PC-3 (cell line): Measurements from ENCODE around the gene SPOUT1. TPM values are rescaled to one million over a fixed set of nuclear protein-coding genes. Genes with fewer than 3 reads are reported as not detected.

Experiments
- ATAC-seq: fragments of 200-7000 bp; cut with Tn5 transposase; 2 replicates; pipeline ENCODE4 v1.9.1; 2020; ENCODE audit warnings: mild to moderate bottlenecking, moderate library complexity
- BruUV-seq: library from RNA; stranded (reverse); fragments of 400-500 nt; replicated peaks from 2 replicates; lab custom pipeline; 2021; lab: Mats Ljungman, UMichigan
- CTCF ChIA-PET: fragments of 300-600 bp; sonication (Branson Sonifier 250); formaldehyde crosslinking; loops from one replicate; lab custom pipeline; 2022; ENCODE audit warnings: antibody characterized with exemption; lab: Charles Lee
- POLR2A ChIA-PET: fragments of 300-600 bp; sonication (Branson Sonifier 250); formaldehyde crosslinking; loops from one replicate; lab custom pipeline; 2022; ENCODE audit warnings: antibody characterized with exemption; ENCODE audit not compliant: unreplicated experiment; lab: Charles Lee
- DNase-seq: peaks from one replicate; pipeline ENCODE4 v3.0.0-alpha.2; 2015
- H2AFZ ChIP-seq: fragments of 300-600 bp; sonication (generic); 2 replicates; pipeline ENCODE4 v1.6.0; 2016; ENCODE audit warnings: antibody characterized with exemption, low read length
- H3F3A ChIP-seq: fragments of 300-600 bp; sonication (generic); one replicate; pipeline ENCODE4 v1.6.0; 2017; ENCODE audit warnings: antibody characterized with exemption, low read length, control low read depth, mild to moderate bottlenecking; ENCODE audit not compliant: unreplicated experiment
- H3K27ac ChIP-seq: fragments of 300-600 bp; sonication (generic); 2 replicates; pipeline ENCODE4 v1.5.1; 2016; ENCODE audit warnings: mild to moderate bottlenecking, low read length
- H3K27me3 ChIP-seq: fragments of 300-600 bp; sonication (generic); 2 replicates; pipeline ENCODE4 v1.6.1; 2016; ENCODE audit warnings: low read length, mixed read lengths
- H3K36me3 ChIP-seq: fragments of 300-600 bp; sonication (generic); 2 replicates; pipeline ENCODE4 v1.6.1; 2016; ENCODE audit warnings: low read depth, mixed run types, low read length, mixed read lengths
- H3K4me1 ChIP-seq: fragments of 300-600 bp; sonication (generic); 2 replicates; pipeline ENCODE4 v1.5.1; 2016; ENCODE audit warnings: low read length; ENCODE audit not compliant: insufficient read depth
- H3K4me2 ChIP-seq: fragments of 300-600 bp; sonication (generic); 2 replicates; pipeline ENCODE4 v1.6.0; 2016; ENCODE audit warnings: low read length
- H3K4me3 ChIP-seq: fragments of 300-600 bp; sonication (generic); 2 replicates; pipeline ENCODE4 v1.5.1; 2016; ENCODE audit warnings: mild to moderate bottlenecking, low read length, mixed read lengths
- H3K79me2 ChIP-seq: fragments of 300-600 bp; sonication (generic); 2 replicates; pipeline ENCODE4 v1.6.1; 2017; ENCODE audit warnings: low read length, mixed read lengths
- H3K9ac ChIP-seq: fragments of 300-600 bp; sonication (generic); 2 replicates; pipeline ENCODE4 v1.6.0; 2016; ENCODE audit warnings: mild to moderate bottlenecking, low read length
- H3K9me2 ChIP-seq: fragments of 300-600 bp; sonication (generic); replicated peaks from 2 replicates; pipeline ENCODE4 v1.6.1; 2016; ENCODE audit warnings: mixed run types, low read length, mixed read lengths
- H3K9me3 ChIP-seq: fragments of 300-600 bp; sonication (generic); 2 replicates; pipeline ENCODE4 v1.6.1; 2016; ENCODE audit warnings: low read length, mixed read lengths
- H4K20me1 ChIP-seq: fragments of 300-600 bp; sonication (generic); 2 replicates; pipeline ENCODE4 v1.6.1; 2016; ENCODE audit warnings: low read length, mixed read lengths
- EZH2 ChIP-seq: fragments of 300-600 bp; sonication (generic); IDR thresholded peaks from one replicate; pipeline ENCODE4 v1.6.1; 2017; ENCODE audit warnings: antibody characterized with exemption, mild to moderate bottlenecking, low read length; ENCODE audit not compliant: unreplicated experiment
- EZH2phosphoT487 ChIP-seq: fragments of 300-600 bp; sonication (generic); IDR thresholded peaks from 2 replicates; pipeline ENCODE4 v1.6.1; 2018; ENCODE audit warnings: mild to moderate bottlenecking, antibody characterized with exemption, low read length, borderline replicate concordance
- intact Hi-C: fragments of 100-400 bp; cut with micrococcal nuclease; formaldehyde crosslinking; loops from 2 replicates; pipeline ENCODE4 v1.9.0; 2023
- total RNA-seq: library from RNA; depleted of rRNA; stranded (reverse); fragments of >200 nt; gene quantifications from 2 replicates; pipeline ENCODE4 v1.2.3, GENCODE V29; 2014
- TF ChIP-seq, protein P1 (sequence below): fragments of 300-600 bp; sonication (generic); conservative IDR thresholded peaks from 2 replicates; pipeline ENCODE4 v1.5.1; 2017; ENCODE audit warnings: antibody characterized with exemption, low read depth, mild to moderate bottlenecking, low read length

Gene SPOUT1
- total RNA-seq, 1 experiment from 2014 or later = 27.2 TPM

DNA sequence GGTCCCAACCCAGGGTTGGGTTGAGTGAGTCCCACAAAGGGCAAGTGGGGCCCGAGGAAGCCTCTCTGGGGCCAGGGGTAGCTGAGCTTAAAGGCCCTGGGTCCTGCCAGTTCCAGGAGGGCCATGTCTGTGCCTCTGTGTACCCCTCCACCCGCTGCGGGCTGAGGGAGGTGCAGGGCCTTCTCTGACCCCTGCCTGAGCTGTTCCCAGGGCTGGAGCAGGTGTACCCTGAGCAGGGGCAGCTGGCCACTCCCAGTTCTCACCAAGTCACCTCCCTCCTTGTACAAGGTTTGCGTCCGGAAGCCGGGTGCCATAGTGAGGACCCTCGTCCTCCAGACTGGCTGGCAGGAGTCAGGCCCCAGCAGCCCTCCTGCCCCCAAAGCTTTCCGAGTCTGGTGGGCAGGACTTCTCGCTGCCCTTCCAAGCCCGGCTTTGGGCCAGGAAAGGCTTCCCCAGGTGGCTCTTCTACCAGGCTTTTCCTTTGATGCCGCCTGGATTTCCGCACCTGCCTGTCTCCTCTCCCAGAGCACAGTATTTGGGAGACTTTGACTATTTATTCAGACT, 20.5 kb downstream of the SPOUT1 start:
- H3K9ac ChIP-seq = no peak overlapping the region
- H3K9me3 ChIP-seq = no peaks in the 10 kb centered on the region
- ChIA-PET CTCF (no interaction called here), POLR2A (no interaction called here)
- no peak for DNase-seq
- H3K27me3 ChIP-seq = no peaks in the 10 kb centered on the region
- H4K20me1 ChIP-seq = no peaks in the 10 kb centered on the region
- no peak overlapping the region for H2AFZ ChIP-seq
- H3K36me3 ChIP-seq = no peaks in the 10 kb centered on the region
- H3K27ac ChIP-seq = no peak overlapping the region
- no peak overlapping the region for H3K4me2 ChIP-seq
- no peaks in the 10 kb centered on the region for H3K79me2 ChIP-seq
- no TSS peak for BruUV-seq
- H3K4me1 ChIP-seq = no peaks in the 10 kb centered on the region
- H3K4me3 ChIP-seq = no peak overlapping the region
- TF ChIP-seq EZH2phosphoT487 (no peak), EZH2 (no peak)
- TF ChIP-seq, protein P1, sequence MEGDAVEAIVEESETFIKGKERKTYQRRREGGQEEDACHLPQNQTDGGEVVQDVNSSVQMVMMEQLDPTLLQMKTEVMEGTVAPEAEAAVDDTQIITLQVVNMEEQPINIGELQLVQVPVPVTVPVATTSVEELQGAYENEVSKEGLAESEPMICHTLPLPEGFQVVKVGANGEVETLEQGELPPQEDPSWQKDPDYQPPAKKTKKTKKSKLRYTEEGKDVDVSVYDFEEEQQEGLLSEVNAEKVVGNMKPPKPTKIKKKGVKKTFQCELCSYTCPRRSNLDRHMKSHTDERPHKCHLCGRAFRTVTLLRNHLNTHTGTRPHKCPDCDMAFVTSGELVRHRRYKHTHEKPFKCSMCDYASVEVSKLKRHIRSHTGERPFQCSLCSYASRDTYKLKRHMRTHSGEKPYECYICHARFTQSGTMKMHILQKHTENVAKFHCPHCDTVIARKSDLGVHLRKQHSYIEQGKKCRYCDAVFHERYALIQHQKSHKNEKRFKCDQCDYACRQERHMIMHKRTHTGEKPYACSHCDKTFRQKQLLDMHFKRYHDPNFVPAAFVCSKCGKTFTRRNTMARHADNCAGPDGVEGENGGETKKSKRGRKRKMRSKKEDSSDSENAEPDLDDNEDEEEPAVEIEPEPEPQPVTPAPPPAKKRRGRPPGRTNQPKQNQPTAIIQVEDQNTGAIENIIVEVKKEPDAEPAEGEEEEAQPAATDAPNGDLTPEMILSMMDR = no peak
- intact Hi-C loops = no loop called here
- ATAC-seq = no peak
- H3F3A ChIP-seq = no peaks in the 10 kb centered on the region
- H3K9me2 ChIP-seq = no peaks in the 10 kb centered on the region

DNA sequence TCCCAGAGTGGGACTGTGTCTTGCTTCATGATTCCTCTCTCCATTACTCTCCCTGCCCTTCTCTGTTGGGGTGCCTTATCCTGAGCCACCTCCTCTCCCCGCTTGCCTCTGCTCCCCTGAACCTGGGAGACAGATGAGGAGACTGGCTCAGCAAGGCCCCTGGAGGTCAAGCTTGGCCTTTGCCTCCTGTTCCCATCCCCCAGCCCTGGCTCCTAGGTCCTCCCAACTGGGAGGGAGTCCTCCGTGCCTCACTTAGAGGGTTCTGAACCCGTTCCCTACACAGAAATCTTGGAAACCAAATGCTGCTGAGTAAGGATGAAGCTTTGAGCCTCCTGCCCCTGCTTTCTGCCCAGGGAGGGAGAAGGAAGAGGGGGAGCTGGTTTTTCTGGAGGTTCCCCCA, 21.1 kb downstream of the SPOUT1 start:
- intact Hi-C loops = no loop called here
- Histone ChIP-seq H3K79me2 (no peaks in the 10 kb centered on the region), H3K4me2 (no peak overlapping the region), H3K4me1 (no peaks in the 10 kb centered on the region), H4K20me1 (no peaks in the 10 kb centered on the region), H3K9me3 (no peaks in the 10 kb centered on the region), H3K9me2 (no peaks in the 10 kb centered on the region), H2AFZ (no peak overlapping the region), H3K27ac (no peak overlapping the region), H3K36me3 (no peaks in the 10 kb centered on the region), H3K27me3 (no peaks in the 10 kb centered on the region), H3K4me3 (no peak overlapping the region), H3F3A (no peaks in the 10 kb centered on the region), H3K9ac (no peak overlapping the region)
- POLR2A ChIA-PET = no interaction called here
- no TSS peak for BruUV-seq
- CTCF ChIA-PET = no interaction called here
- TF ChIP-seq EZH2 (no peak), EZH2phosphoT487 (no peak)
- TF ChIP-seq, protein P1 = no peak
- ATAC-seq (no peak), DNase-seq (no peak)

DNA sequence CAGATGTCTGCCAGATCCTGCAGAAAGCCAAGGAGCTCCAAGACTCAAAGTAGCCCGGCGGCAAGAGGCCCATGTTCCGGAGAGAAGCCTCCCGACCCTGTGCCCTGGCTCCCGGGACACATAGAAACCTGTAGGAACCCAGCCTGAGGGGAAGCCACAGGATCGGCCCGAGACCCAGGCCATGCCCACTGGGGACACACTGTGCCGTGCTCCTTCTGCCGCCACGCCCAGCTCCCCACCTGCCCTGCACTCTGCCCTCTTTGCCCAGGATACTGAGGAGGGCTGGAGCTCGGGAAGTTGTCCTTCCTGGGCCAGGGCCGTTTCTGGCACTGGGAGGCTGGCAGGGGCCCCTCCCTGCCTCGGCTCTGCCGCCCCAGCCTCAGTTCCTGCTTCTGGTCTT, 21.8 kb downstream of the SPOUT1 start:
- BruUV-seq = no TSS peak
- CTCF ChIA-PET = no interaction called here

More for the DNA sequence above, 21.8 kb downstream of the SPOUT1 start:
- Histone ChIP-seq H3K4me2 (no peak overlapping the region), H3K79me2 (no peaks in the 10 kb centered on the region), H3K9me3 (no peaks in the 10 kb centered on the region), H3K27me3 (no peaks in the 10 kb centered on the region), H3F3A (no peaks in the 10 kb centered on the region), H3K9me2 (no peaks in the 10 kb centered on the region), H3K4me1 (no peaks in the 10 kb centered on the region), H2AFZ (no peak overlapping the region), H3K4me3 (no peak overlapping the region), H3K36me3 (no peaks in the 10 kb centered on the region; the same call in 1 of the 2 replicates), H4K20me1 (no peaks in the 10 kb centered on the region), H3K27ac (no peak overlapping the region), H3K9ac (no peak overlapping the region)
- ATAC-seq (no peak), DNase-seq (no peak)
- intact Hi-C loops = no loop called here
- TF ChIP-seq EZH2phosphoT487 (no peak), EZH2 (no peak)
- TF ChIP-seq, protein P1 = no peak
- POLR2A ChIA-PET = no interaction called here
